Chondrocyte (in vitro differentiated cells): Measurements from ENCODE around the gene CHD6. TPM values are rescaled to one million over a fixed set of nuclear protein-coding genes. Genes with fewer than 3 reads are reported as not detected.

Experiments
- DNase-seq: peaks from one replicate; pipeline ENCODE4 v3.0.0; 2021; ENCODE audit warnings: mixed read lengths, low spot score
- H3K27ac Mint-ChIP-seq: one replicate; pipeline ENCODE4 v1.8.0; 2021; ENCODE audit warnings: mild to moderate bottlenecking, moderate library complexity, mixed read lengths; ENCODE audit not compliant: unreplicated experiment
- H3K27me3 Mint-ChIP-seq: 2 replicates; pipeline ENCODE4 v1.8.0; 2021; ENCODE audit warnings: low read depth, mixed read lengths
- H3K36me3 Mint-ChIP-seq: 2 replicates; pipeline ENCODE4 v1.8.0; 2021; ENCODE audit warnings: low read depth, mixed read lengths
- H3K4me1 Mint-ChIP-seq: 2 replicates; pipeline ENCODE4 v1.8.0; 2021; ENCODE audit warnings: low read depth, mild to moderate bottlenecking, mixed read lengths
- H3K4me3 Mint-ChIP-seq: one replicate; pipeline ENCODE4 v1.8.0; 2021; ENCODE audit warnings: mild to moderate bottlenecking, moderate library complexity, mixed read lengths; ENCODE audit not compliant: unreplicated experiment
- H3K9me3 Mint-ChIP-seq: 2 replicates; pipeline ENCODE4 v1.8.0; 2021; ENCODE audit warnings: low read depth, mixed read lengths
- CTCF ChIP-seq: fragments of 200-600 bp; sonication (generic); IDR thresholded peaks from 2 replicates; pipeline ENCODE4 v1.5.0; 2021; ENCODE audit warnings: antibody characterized with exemption, mild to moderate bottlenecking, moderate library complexity
- total RNA-seq: library from RNA; stranded (reverse); gene quantifications from 3 replicates; pipeline ENCODE4 v1.2.1, GENCODE V29; 2021

The CHD6 gene
- total RNA-seq, 1 donor from 2014 or later: 29.9 TPM

DNA sequence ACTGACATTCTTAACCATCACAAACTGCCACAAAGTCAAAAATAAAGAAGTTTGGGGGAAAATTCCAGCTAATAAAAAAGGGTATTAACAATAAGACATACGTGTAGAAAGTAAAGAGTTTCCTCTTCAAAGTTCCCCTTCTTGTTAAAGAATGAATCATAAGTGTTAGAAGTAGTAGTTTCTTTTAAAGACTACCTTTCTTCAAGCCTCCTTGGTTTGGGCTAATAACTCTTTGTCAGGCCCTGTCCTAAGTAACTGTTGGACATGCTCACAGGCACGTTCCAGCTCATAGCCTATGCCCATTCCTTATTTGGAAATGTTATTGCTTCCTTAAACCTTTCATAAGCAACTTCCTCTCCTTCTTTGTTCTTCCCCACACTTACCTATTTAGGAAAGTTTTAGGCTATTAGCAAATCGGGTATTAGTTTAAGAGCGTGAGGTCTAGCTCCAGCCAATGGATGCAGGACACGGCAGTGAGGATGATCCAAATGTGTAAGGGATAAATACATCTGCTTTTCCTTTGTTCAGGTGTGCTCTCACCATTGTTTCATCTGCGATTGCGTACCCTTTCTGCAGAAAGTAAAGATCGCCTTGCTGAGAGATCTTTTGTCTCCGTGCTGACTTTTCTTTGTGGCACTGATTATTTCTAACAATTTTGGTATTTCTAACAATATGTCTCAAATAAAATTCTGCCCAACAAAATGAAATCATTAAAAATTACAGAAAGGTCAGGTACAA, 64.9 kb downstream of the CHD6 start:
- H3K27ac Mint-ChIP-seq: no peak overlapping the region
- H3K9me3 Mint-ChIP-seq: no peaks in the 10 kb centered on the region
- peaks cover 2% of the 10 kb centered on the region for H3K36me3 Mint-ChIP-seq
- H3K27me3 Mint-ChIP-seq: no peaks in the 10 kb centered on the region
- DNase-seq: no peak
- no peak overlapping the region for H3K4me3 Mint-ChIP-seq
- H3K4me1 Mint-ChIP-seq: peaks cover 5% of the 10 kb centered on the region
- no peak for TF ChIP-seq CTCF

DNA sequence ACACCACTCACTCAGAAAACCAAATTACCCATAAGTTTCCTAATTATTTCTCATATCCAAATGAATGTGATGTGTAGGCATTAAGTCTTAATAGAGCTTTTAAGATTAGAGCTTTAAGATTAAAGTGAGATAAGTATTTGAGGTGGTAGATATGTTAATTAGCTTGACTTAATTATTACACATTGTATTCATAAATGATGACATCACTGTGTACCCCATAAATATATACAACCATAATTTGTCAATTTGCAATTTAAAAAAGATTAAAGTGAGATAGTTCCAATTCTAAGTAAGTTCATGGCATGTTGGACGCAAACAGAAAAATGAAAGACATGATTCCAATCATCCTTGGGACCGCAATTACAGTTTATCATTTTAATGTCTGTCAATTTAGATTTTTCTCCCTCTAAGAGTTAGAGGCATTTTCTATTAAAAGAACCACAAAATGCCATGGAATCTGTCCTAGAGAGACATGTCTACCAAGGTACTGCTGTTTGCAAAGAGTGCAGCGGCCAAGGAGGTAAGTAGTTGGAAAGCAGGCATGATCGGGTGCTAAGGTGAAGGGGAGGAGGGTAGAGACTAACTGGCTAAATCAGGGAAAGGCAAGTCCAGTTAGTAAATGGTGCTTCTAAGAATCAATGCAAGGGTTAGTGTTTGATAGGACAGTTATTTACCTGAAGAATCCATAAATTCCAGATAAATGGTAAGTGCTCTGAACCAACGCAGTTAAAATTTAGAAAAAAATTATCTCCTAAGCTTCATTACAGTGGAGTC, 65.7 kb downstream of the CHD6 start:
- peaks cover 5% of the 10 kb centered on the region for H3K4me1 Mint-ChIP-seq
- H3K4me3 Mint-ChIP-seq: no peak overlapping the region
- no peak for TF ChIP-seq CTCF
- H3K9me3 Mint-ChIP-seq: no peaks in the 10 kb centered on the region
- H3K36me3 Mint-ChIP-seq: peaks cover 2% of the 10 kb centered on the region
- DNase-seq: no peak
- H3K27ac Mint-ChIP-seq: no peak overlapping the region
- no peaks in the 10 kb centered on the region for H3K27me3 Mint-ChIP-seq

- no peaks in the 10 kb centered on the region for H3K9me3 Mint-ChIP-seq
- TF ChIP-seq CTCF: no peak
- DNase-seq: no peak
- no peak overlapping the region for H3K4me3 Mint-ChIP-seq
- H3K27ac Mint-ChIP-seq: no peak overlapping the region
- H3K27me3 Mint-ChIP-seq: no peaks in the 10 kb centered on the region
- peaks cover 5% of the 10 kb centered on the region for H3K4me1 Mint-ChIP-seq
- peaks cover 2% of the 10 kb centered on the region for H3K36me3 Mint-ChIP-seq
Observed at GRCh38 chr20:41551011-41551705, 67.0 kb downstream of the CHD6 start.

DNA sequence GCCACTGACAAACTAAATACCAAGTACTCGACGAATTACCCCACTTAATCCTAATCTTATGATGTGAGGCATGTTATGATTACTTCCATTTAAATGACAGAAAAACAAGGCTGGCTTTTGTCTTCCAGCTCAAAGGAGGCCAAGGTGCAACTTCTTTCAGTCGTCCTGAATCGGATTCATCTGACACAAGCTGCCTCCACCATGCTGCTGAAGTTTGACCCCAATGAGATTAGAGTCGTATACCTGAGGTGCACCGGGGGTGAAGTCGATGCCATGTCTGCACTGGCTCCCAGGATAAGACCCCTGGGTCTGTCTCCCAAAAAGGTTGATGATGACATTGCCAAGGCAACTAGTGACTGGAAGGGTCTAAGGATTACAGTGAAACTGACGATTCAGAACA, 71.0 kb downstream of the CHD6 start:
- TF ChIP-seq CTCF: no peak
- no peak overlapping the region for H3K4me3 Mint-ChIP-seq
- H3K9me3 Mint-ChIP-seq: no peaks in the 10 kb centered on the region
- no peak overlapping the region for H3K27ac Mint-ChIP-seq
- H3K4me1 Mint-ChIP-seq: no peaks in the 10 kb centered on the region
- H3K27me3 Mint-ChIP-seq: no peaks in the 10 kb centered on the region
- DNase-seq: no peak
- H3K36me3 Mint-ChIP-seq: peaks cover 2% of the 10 kb centered on the region

GRCh38 chr20:41546535-41546934, 71.6 kb downstream of the CHD6 start:
- TF ChIP-seq CTCF: no peak

More at GRCh38 chr20:41546535-41546934, 71.6 kb downstream of the CHD6 start:
- H3K4me1 Mint-ChIP-seq: peaks cover 6% of the 10 kb centered on the region
- H3K27ac Mint-ChIP-seq: no peak overlapping the region
- no peaks in the 10 kb centered on the region for H3K9me3 Mint-ChIP-seq
- DNase-seq: no peak
- peaks cover 2% of the 10 kb centered on the region for H3K36me3 Mint-ChIP-seq
- no peak overlapping the region for H3K4me3 Mint-ChIP-seq
- H3K27me3 Mint-ChIP-seq: no peaks in the 10 kb centered on the region
